GM12892 (cell line): ENCODE results near the gene ATPAF1.
A peak's percentile ranks its signal among the peaks of the same experiment; 100 is the strongest.

Experiments
- DNase-seq: peaks from one replicate; pipeline ENCODE4 v3.0.0; 2011; ENCODE audit not compliant: insufficient read length
- FAIRE-seq: peaks from 2 replicates; lab custom pipeline; 2011; peaks lifted over from hg19 to GRCh38; lab: Jason Lieb, UNC
- POLR2A ChIP-seq: IDR thresholded peaks from 2 replicates; pipeline ENCODE4 v1.6.1; 2011; ENCODE audit warnings: low read depth, low read length, control low read depth
- POLR2AphosphoS5 ChIP-seq: IDR thresholded peaks from 2 replicates; pipeline ENCODE4 v1.6.1; 2011; ENCODE audit warnings: low read depth, low read length, control low read depth
- TAF1 ChIP-seq: IDR thresholded peaks from 2 replicates; pipeline ENCODE4 v1.6.1; 2011; ENCODE audit warnings: low read depth, mild to moderate bottlenecking, control low read depth, low read length, borderline replicate concordance

The ATPAF1 gene

DNA sequence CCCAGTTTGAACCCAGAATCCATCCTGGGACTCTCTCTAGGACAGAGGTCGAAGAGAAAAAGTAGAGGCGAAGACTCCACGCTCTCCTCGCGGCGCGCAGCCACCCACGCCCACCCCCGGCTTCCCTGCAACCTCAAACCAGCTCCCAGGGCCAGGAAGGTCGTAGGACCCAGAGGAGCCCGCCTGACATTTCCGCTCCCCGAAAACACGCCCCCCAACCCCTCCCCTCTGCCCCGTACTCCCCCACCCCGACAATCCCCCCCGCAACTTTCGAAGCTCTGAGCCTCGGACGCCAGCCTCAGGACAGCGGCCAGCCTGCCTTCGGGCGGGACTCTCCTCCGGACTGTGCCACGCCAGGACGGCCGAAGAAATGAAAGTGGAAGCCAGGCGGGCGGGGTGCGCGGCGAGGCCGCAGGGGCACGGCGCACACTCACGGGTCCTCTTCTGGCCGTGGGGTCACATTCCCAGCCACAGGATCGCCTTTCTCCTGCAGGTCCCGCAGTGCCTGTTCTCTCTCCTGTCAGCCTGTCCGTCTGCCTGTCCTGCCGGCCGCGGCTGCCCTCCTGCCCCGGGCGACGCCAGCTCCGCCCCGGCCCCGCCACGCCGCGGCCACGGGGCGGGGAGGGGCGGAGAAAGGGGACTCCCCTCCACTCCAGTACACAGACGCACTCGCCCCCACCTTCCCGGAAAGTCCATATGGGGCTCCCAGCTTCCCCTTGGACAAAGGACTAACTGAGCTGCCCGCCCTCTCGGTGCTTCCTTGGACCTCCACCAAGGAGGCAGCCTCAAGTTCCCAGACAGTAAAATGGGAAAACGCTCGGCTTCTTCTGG is 51.7 kb downstream of the ATPAF1 start, which contains the start of gene MOB3C:
TSS of gene MOB3C (minus strand) at position 535 of the 831 bp plus-strand sequence. CDS start 3,490 bp downstream, outside the sequence.
- DNase-seq (peak; percentile 63), FAIRE-seq (peak; percentile 80)
- TF ChIP-seq TAF1 (peak; percentile 60; the same call in 1 of the 2 replicates), POLR2A (peak; percentile 73), POLR2AphosphoS5 (peak; percentile 64; the same call in 1 of the 2 replicates)

DNA sequence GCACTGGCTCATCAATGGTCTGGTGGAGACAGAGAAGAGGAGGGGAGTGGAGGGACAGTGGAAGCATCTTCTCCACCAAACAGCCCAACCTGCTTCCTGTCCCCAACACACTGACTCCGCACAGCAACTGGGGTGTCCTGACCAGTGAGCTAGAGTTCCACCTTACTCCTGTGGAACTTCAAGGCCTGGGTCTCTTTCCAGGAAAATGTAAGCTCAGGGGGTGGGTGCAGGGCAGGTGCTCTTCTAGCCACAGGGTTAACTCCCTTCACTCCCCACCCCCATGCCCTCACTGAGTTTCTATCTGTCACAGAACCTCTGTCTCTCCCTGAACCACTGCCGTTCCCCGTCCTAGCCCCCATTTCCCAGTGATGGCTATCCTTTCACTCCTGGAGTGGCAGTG is 52.4 kb downstream of the ATPAF1 start:
- FAIRE-seq (peak; percentile 73), DNase-seq (no peak)
- TF ChIP-seq POLR2AphosphoS5 (no peak), TAF1 (no peak), POLR2A (no peak)

- no peak for DNase-seq
- TF ChIP-seq POLR2A (no peak), TAF1 (no peak), POLR2AphosphoS5 (no peak)
- FAIRE-seq: no peak
These were observed 53.1 kb downstream of the ATPAF1 start for GRCh38 chr1:46615088-46615487.

- no peak for TF ChIP-seq POLR2A
- no peak for TF ChIP-seq POLR2AphosphoS5
- TF ChIP-seq TAF1: no peak
- DNase-seq: no peak
- FAIRE-seq: no peak
These were observed 53.6 kb downstream of the ATPAF1 start for GRCh38 chr1:46614604-46614984.

GRCh38 chr1:46613661-46614603 is 54.2 kb downstream of the ATPAF1 start:
- FAIRE-seq: peak; percentile 79
- peak; percentile 34 for DNase-seq

DNA sequence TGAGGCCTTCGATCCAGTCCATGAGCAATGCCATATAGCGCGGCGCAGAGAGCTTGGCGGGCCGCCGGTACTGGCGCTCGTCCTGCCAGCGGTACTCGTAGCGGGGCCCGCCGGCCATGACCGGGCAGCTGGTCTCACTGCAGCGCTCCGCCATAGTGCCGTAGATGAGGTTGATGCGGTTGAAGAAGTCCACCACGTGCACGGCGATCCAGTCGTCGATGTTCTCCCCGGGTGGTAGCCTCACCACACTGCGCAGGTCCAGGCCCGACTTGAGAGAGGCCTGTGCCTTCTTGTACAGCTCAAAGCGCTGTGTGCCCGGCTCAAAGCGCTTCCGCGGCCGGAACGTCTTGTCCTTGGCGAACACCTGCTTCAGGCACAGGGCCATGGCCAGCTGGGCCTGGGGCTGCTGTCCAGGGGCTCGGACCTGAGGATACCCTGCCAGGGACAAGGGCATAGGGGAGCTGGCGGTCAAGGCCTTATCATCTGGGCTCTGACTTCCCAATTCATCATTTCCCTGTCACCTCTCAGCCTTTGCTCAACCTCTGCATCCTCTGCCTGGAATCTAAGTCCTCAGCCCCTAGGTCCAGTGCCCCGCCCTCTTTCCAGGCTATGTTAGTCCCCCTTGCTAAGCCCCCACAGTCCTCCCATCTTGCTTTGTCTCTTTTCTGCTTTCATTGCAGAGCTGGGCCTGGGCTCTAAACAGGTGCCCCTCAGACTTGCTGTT is 55.1 kb downstream of the ATPAF1 start:
- no peak for DNase-seq
- TF ChIP-seq POLR2A: no peak
- no peak for TF ChIP-seq POLR2AphosphoS5
- TF ChIP-seq TAF1: no peak
- FAIRE-seq: no peak

More at GRCh38 chr1:46613661-46614603, 54.2 kb downstream of the ATPAF1 start:
- TF ChIP-seq TAF1: no peak

DNA sequence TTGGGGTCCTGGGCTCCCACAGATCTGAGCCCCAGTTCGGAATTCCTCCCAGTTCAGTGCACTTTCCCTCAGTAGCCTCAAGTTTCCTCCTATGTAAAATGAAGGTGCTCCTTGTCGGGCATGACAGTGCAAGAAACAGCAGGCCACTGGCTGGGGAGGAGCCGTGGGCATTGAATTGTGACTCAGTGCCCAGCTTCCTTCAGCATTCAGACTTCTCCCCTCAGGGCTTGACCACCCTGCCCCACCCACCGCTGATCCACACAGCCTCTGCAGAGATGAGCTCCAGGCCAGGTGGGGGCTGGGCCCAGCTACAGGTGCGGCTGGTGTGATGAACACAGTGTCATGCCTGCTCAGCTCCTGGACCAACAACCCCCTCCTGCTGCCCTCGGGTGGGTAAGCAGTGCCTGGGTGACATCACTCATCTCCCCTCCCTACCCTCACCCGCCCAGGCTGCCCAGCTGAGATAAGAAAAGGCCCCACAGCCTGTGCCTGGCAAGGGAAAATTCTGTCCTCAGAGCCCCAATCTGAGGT is 56.4 kb downstream of the ATPAF1 start:
- no peak for TF ChIP-seq POLR2A
- no peak for TF ChIP-seq POLR2AphosphoS5
- no peak for TF ChIP-seq TAF1
- FAIRE-seq (no peak), DNase-seq (no peak)

- no peak for FAIRE-seq
- no peak for TF ChIP-seq POLR2A
- TF ChIP-seq TAF1: no peak
- no peak for TF ChIP-seq POLR2AphosphoS5
- no peak for DNase-seq
These were observed 60.6 kb downstream of the ATPAF1 start for GRCh38 chr1:46607345-46608130.

GRCh38 chr1:46606255-46606965 is 61.8 kb downstream of the ATPAF1 start:
- DNase-seq (no peak), FAIRE-seq (no peak)
- no peak for TF ChIP-seq TAF1
- no peak for TF ChIP-seq POLR2AphosphoS5
- no peak for TF ChIP-seq POLR2A

GRCh38 chr1:46605232-46605631 is 62.9 kb downstream of the ATPAF1 start:
- no peak for TF ChIP-seq POLR2AphosphoS5
- no peak for TF ChIP-seq POLR2A
- TF ChIP-seq TAF1: no peak
- no peak for DNase-seq
- no peak for FAIRE-seq
